HepG2 (cell line): Measurements from ENCODE around the gene SPAG4. TPM values are rescaled to one million over a fixed set of nuclear protein-coding genes. Genes with fewer than 3 reads are reported as not detected.
A peak's percentile ranks its signal among the peaks of the same experiment; 100 is the strongest.

Source experiments
- ATF7 ChIP-seq, 2 experiments: fragments of 450-650 bp in 1 of 2; sonication (generic) in 1 of 2; formaldehyde crosslinking in 1 of 2; IDR thresholded peaks; 2 replicates each; pipeline versions ENCODE4 v1.4.0 to v1.6.1; 2016 to 2020; ENCODE audit warnings: antibody characterized with exemption in 1 of 2, mild to moderate bottlenecking in 1 of 2, missing genetic modification reagents in 1 of 2
- HOXA5 ChIP-seq: sonication (generic); formaldehyde crosslinking; IDR thresholded peaks from 2 replicates; pipeline ENCODE4 v1.4.0; 2020; ENCODE audit warnings: missing genetic modification reagents
- MEIS1 ChIP-seq: sonication (generic); formaldehyde crosslinking; IDR thresholded peaks from 2 replicates; pipeline ENCODE4 v1.9.0; 2021; ENCODE audit warnings: mild to moderate bottlenecking, missing genetic modification reagents, moderate library complexity, borderline replicate concordance
- MYC ChIP-seq: sonication (generic); formaldehyde crosslinking; IDR thresholded peaks from 2 replicates; pipeline ENCODE4 v1.9.0; 2021; ENCODE audit warnings: missing genetic modification reagents, borderline replicate concordance
- NFRKB ChIP-seq: fragments of 450-650 bp; IDR thresholded peaks from 2 replicates; pipeline ENCODE4 v1.6.1; 2017
- PAF1 ChIP-seq: IDR thresholded peaks from 2 replicates; pipeline ENCODE4 v1.6.1; 2016; ENCODE audit warnings: missing genetic modification reagents, missing compliant biosample characterization
- POLR2AphosphoS2 ChIP-seq: IDR thresholded peaks from 2 replicates; pipeline ENCODE4 v1.6.1; 2011; ENCODE audit warnings: low read depth, low read length, improper control_type of control experiment
- SAP130 ChIP-seq: IDR thresholded peaks from 2 replicates; pipeline ENCODE4 v1.6.1; 2016; ENCODE audit warnings: low read depth
- SMARCE1 ChIP-seq: fragments of 450-650 bp; IDR thresholded peaks from 2 replicates; pipeline ENCODE4 v1.6.1; 2017; ENCODE audit warnings: borderline replicate concordance
- SSRP1 ChIP-seq: IDR thresholded peaks from 2 replicates; pipeline ENCODE4 v1.6.1; 2016; ENCODE audit warnings: control low read depth
- TFE3 ChIP-seq: IDR thresholded peaks from 2 replicates; pipeline ENCODE4 v1.6.1; 2016
- TP53 ChIP-seq: sonication (generic); formaldehyde crosslinking; conservative IDR thresholded peaks from 2 replicates; pipeline ENCODE4 v1.4.0; 2020; ENCODE audit warnings: missing genetic modification reagents
- ZBTB8A ChIP-seq: sonication (generic); formaldehyde crosslinking; IDR thresholded peaks from 2 replicates; pipeline ENCODE4 v1.4.0; 2020; ENCODE audit warnings: mild to moderate bottlenecking, low read depth, missing genetic modification reagents, borderline replicate concordance
- ZFP36L2 ChIP-seq: sonication (generic); formaldehyde crosslinking; IDR thresholded peaks from 2 replicates; pipeline ENCODE4 v1.4.0; 2020; ENCODE audit warnings: missing genetic modification reagents
- ZMYM4 ChIP-seq: sonication (generic); formaldehyde crosslinking; IDR thresholded peaks from 2 replicates; pipeline ENCODE4 v1.8.1; 2023; ENCODE audit warnings: mild to moderate bottlenecking, missing genetic modification reagents
- ZNF292 ChIP-seq: sonication (generic); formaldehyde crosslinking; IDR thresholded peaks from 2 replicates; pipeline ENCODE4 v1.8.1; 2022; ENCODE audit warnings: mild to moderate bottlenecking, low read depth, missing genetic modification reagents, borderline replicate concordance
- ZNF326 ChIP-seq: sonication (generic); formaldehyde crosslinking; IDR thresholded peaks from 2 replicates; pipeline ENCODE4 v1.4.0; 2020; ENCODE audit warnings: missing genetic modification reagents, borderline replicate concordance
- ZNF335 ChIP-seq: sonication (generic); formaldehyde crosslinking; IDR thresholded peaks from 2 replicates; pipeline ENCODE4 v1.4.0; 2020; ENCODE audit warnings: missing genetic modification reagents
- ZNF354B ChIP-seq: sonication (generic); formaldehyde crosslinking; IDR thresholded peaks from 2 replicates; pipeline ENCODE4 v1.8.0; 2022; ENCODE audit warnings: mild to moderate bottlenecking, missing genetic modification reagents
- ZNF530 ChIP-seq: sonication (generic); formaldehyde crosslinking; IDR thresholded peaks from 2 replicates; pipeline ENCODE4 v1.5.0; 2020; ENCODE audit warnings: low read depth, mild to moderate bottlenecking, missing genetic modification reagents
- ZNF543 ChIP-seq: sonication (generic); formaldehyde crosslinking; IDR thresholded peaks from 2 replicates; pipeline ENCODE4 v1.4.0; 2020; ENCODE audit warnings: mild to moderate bottlenecking, missing genetic modification reagents
- ZNF598 ChIP-seq: sonication (generic); formaldehyde crosslinking; IDR thresholded peaks from 2 replicates; pipeline ENCODE4 v1.5.1; 2020; ENCODE audit warnings: mild to moderate bottlenecking, missing genetic modification reagents, borderline replicate concordance
- ZNF768 ChIP-seq: sonication (generic); formaldehyde crosslinking; IDR thresholded peaks from 2 replicates; pipeline ENCODE4 v1.4.0; 2020; ENCODE audit warnings: missing genetic modification reagents
- polyA plus RNA-seq, 8 experiments: library from polyadenylated mRNA; depleted of rRNA in 3 of 8; stranded (reverse) in 7 of 8; unstranded in 1 of 8; fragments of >200 nt; fragmentation: Illumina TruSeq in 4 of 8; extraction: Trizol in 4 of 8; gene quantifications; 2 replicates each; pipeline versions ENCODE4 v1.2.1 to v1.2.3, GENCODE V29; 2011 to 2016; ENCODE audit warnings: low read depth in 4 of 8, missing spikeins in 1 of 8, mixed read lengths in 1 of 8; ENCODE audit not compliant: insufficient read depth in 1 of 8
- total RNA-seq, 5 experiments: library from RNA; depleted of rRNA; stranded (reverse); fragments of >200 nt; fragmentation: Illumina TruSeq; extraction: Trizol; gene quantifications; 2 replicates each; pipeline ENCODE4 v1.2.3, GENCODE V29; 2016; ENCODE audit warnings: low read depth in 1 of 5
- TF ChIP-seq, protein P1 (sequence below): sonication (generic); formaldehyde crosslinking; IDR thresholded peaks from 2 replicates; pipeline ENCODE4 v1.4.0; 2020; ENCODE audit warnings: missing genetic modification reagents

SPAG4 gene
- total and polyA plus RNA-seq, 2 of the 13 experiments (the other 11 are each of a cell fraction or from before 2014, with no cell fraction given): 5.8 to 137 TPM

- no peak; the same call in none of the 2 replicates for TF ChIP-seq ZNF326 (CRISPR knock-in tag)
- peak; percentile 88; the same call in 1 of the 2 replicates for TF ChIP-seq TP53 (CRISPR knock-in tag)
- peak; percentile 76; the same call in 1 of the 2 replicates for TF ChIP-seq ZNF543 (CRISPR knock-in tag)
- TF ChIP-seq, protein P1, sequence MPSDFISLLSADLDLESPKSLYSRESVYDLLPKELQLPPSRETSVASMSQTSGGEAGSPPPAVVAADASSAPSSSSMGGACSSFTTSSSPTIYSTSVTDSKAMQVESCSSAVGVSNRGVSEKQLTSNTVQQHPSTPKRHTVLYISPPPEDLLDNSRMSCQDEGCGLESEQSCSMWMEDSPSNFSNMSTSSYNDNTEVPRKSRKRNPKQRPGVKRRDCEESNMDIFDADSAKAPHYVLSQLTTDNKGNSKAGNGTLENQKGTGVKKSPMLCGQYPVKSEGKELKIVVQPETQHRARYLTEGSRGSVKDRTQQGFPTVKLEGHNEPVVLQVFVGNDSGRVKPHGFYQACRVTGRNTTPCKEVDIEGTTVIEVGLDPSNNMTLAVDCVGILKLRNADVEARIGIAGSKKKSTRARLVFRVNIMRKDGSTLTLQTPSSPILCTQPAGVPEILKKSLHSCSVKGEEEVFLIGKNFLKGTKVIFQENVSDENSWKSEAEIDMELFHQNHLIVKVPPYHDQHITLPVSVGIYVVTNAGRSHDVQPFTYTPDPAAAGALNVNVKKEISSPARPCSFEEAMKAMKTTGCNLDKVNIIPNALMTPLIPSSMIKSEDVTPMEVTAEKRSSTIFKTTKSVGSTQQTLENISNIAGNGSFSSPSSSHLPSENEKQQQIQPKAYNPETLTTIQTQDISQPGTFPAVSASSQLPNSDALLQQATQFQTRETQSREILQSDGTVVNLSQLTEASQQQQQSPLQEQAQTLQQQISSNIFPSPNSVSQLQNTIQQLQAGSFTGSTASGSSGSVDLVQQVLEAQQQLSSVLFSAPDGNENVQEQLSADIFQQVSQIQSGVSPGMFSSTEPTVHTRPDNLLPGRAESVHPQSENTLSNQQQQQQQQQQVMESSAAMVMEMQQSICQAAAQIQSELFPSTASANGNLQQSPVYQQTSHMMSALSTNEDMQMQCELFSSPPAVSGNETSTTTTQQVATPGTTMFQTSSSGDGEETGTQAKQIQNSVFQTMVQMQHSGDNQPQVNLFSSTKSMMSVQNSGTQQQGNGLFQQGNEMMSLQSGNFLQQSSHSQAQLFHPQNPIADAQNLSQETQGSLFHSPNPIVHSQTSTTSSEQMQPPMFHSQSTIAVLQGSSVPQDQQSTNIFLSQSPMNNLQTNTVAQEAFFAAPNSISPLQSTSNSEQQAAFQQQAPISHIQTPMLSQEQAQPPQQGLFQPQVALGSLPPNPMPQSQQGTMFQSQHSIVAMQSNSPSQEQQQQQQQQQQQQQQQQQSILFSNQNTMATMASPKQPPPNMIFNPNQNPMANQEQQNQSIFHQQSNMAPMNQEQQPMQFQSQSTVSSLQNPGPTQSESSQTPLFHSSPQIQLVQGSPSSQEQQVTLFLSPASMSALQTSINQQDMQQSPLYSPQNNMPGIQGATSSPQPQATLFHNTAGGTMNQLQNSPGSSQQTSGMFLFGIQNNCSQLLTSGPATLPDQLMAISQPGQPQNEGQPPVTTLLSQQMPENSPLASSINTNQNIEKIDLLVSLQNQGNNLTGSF (CRISPR knock-in tag): peak; percentile 31; the same call in 1 of the 2 replicates
- no peak for TF ChIP-seq SMARCE1
- no peak for TF ChIP-seq ATF7 (IDR thresholded peaks at IDR 0.05)
- TF ChIP-seq ATF7 (CRISPR knock-in tag; IDR thresholded peaks at IDR 0.05): no peak; the same call in 1 of the 2 replicates
- no peak; the same call in none of the 2 replicates for TF ChIP-seq ZNF292 (CRISPR knock-in tag)
- TF ChIP-seq ZFP36L2 (CRISPR knock-in tag): no peak
- TF ChIP-seq ZNF598 (CRISPR knock-in tag): no peak; the same call in 1 of the 2 replicates
- 0 out of 2 replicates have a peak, but pooled peaks have one; percentile 23 for TF ChIP-seq POLR2AphosphoS2
- TF ChIP-seq HOXA5 (CRISPR knock-in tag): peak; percentile 65
- TF ChIP-seq ZMYM4: peak; percentile 62; the same call in 1 of the 2 replicates
- TF ChIP-seq ZNF530 (CRISPR knock-in tag): no peak
- no peak; the same call in 1 of the 2 replicates for TF ChIP-seq MEIS1 (CRISPR knock-in tag)
- TF ChIP-seq MYC (CRISPR knock-in tag): peak; percentile 53; the same call in 1 of the 2 replicates
- 0 out of 2 replicates have a peak, but pooled peaks have one; percentile 65 for TF ChIP-seq ZNF354B (CRISPR knock-in tag)
- no peak; the same call in 1 of the 2 replicates for TF ChIP-seq TFE3 (CRISPR knock-in tag)
- TF ChIP-seq SSRP1 (CRISPR knock-in tag): peak; percentile 66; the same call in 1 of the 2 replicates
- TF ChIP-seq SAP130 (CRISPR knock-in tag): peak; percentile 82
- peak; percentile 69 for TF ChIP-seq ZNF768 (CRISPR knock-in tag)
- no peak for TF ChIP-seq ZBTB8A
- peak; percentile 33 for TF ChIP-seq ZNF335 (CRISPR knock-in tag)
- peak; percentile 50; the same call in 1 of the 2 replicates for TF ChIP-seq PAF1 (CRISPR knock-in tag)
- no peak for TF ChIP-seq NFRKB
These were observed 1.1 kb downstream of the SPAG4 start (continued) for GRCh38 chr20:35616465-35617396.
